NCI-H510A (cell line): ENCODE measurements around the gene MOK.
A peak's percentile ranks its signal among the peaks of the same experiment; 100 is the strongest.

Experiments
- DNase-seq: peaks from one replicate; lab custom pipeline; 2025; lab: John Stamatoyannopoulos, UW

The MOK gene

DNA sequence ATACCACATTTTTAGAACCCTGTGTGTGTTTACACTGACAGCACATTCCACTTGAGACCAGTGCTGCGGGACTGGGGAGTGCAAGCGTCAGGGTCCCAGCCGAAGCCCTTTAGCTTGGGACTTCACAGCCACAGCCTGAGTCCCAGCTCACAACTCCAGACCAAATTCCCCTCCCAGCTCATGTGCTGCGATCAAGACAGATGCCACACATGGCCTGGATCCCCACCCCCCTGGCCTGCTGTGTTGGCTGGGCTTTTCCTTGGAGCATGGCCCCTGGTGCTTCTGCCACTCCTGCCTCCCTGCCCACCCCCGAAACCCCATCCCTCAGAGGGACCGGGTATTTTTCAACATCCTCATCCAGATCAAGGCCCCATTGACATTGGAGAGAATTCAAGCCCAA is 101.6 kb downstream of the MOK start:
- DNase-seq: no peak

DNA sequence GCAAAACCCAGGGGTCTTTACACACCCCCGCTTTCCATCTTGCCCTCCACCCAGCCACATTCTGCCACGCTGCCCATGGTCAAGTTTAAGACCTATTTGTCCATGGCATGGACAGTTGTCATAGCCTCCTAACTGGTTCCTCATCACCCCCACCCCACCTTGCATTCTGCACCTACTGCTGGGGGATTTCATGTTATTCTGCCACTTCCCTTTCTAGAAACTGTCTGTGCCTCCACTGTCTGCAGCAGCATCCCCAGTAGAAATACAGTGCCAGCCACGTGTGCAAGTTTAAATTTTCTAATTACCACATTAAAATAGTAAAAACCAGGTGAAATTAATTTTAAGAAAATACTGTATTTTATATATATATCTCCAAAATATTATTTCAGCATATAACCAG is 102.0 kb downstream of the MOK start:
- no peak for DNase-seq

DNA sequence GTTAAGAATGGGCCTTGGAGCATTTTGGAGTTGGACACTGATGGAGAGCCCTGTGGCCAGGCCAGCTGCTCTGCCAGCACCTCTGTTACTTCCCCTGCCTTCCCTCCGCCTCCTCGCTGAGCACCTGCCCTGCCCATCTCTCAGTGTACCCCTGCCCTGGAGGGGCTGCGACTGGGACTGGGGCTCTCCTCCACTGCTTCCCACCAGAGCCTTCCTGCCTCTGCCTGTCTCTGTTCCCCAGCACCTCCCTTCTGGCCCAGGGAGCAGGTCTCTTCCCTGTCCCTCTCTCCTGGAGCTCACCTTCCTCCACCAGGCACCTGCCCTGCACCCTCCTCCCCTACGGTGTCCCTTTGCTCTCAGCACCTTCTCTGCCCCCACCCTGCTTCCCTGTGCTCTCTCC is 103.2 kb downstream of the MOK start:
- DNase-seq: no peak

DNA sequence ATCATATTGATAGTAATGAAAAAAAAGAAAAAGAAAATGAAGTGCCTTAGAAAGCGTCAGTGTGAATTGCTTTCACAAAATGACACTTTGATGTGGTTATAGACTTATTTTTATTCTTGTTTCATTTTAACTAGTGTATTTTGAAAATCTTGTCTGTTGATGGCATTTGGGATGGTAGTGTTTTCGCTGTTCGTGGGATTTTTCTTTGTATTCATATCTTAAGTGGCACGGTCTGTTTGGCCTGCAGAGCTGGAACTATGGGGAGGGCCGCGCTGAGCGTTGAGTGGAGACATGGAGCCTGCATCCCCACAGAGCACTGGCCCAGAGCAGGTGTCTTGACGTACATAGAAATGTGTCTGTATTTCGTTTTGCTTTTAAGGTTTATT is 103.6 kb downstream of the MOK start:
- no peak for DNase-seq

DNA sequence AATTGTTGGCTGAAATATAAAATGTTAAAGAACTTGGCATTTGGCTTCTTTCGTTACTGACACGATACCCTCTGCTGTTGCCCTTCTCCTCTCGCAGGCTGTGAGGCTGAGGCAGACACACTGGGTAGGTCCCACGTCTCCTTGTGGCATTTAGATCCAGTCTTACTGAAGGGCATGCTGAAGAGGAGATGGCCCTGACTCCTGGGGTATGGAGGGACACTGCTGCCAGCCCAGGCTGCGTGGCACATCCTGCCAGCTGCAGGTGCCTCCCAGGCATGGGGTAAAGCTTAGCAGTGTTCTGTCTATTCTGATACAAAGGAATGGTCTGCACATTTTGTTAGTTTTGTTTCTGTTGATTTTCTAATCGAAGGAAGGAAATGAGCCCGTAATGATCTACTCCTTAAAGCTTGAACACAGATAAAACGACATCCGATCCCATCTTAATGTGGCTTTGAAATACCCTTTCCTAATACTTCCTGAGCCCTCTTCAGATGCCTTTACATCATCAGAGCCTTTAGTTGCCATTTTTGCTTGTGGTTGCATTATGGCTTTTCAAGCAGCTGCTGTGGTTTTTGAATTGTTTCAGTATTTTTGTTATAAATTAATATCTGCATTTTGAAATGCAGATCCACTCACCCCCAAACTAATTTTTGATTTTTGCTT is 104.1 kb downstream of the MOK start:
- no peak for DNase-seq

DNA sequence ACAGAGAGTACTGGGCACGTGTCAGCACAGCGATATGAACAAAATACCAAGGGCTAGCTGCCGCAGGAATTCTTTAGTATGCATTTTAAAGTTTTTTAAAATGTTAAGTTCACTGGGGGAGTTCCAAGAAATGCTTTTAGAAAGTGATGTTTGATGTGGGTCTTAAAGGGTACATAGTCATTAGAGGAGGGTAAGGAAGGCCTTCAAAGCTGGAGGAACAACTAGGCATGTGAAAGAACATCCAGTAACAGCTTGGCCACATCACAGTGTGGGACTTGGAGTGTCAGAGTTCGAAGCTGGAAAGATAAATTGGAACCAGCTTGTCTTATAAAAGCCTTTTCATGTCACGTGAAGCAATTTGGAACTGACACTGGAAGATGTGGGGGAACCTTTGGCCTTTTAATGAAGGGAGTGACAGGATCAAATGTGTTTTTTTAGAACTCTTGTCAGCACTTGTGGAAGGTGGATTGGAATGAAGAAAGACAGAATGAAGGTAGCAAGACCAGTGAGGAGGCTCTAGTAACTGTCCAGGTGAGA is 107.6 kb downstream of the MOK start:
- DNase-seq: no peak

DNA sequence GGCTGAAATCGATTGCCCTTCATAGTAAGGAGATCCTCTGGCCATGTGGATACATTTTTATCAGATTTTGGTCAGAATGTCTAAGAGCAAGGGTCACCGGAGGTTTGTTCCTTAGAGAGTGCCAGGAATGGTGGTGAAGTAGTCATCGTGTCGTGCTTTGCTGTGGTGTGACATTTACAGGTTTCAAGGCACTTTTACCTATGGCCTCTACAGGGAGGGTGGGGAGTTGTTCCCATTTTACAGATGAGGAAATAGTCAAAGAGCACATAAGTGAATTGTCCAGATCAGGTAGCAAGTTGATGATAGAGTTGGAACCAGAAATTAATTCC is 108.1 kb downstream of the MOK start:
- no peak for DNase-seq

DNA sequence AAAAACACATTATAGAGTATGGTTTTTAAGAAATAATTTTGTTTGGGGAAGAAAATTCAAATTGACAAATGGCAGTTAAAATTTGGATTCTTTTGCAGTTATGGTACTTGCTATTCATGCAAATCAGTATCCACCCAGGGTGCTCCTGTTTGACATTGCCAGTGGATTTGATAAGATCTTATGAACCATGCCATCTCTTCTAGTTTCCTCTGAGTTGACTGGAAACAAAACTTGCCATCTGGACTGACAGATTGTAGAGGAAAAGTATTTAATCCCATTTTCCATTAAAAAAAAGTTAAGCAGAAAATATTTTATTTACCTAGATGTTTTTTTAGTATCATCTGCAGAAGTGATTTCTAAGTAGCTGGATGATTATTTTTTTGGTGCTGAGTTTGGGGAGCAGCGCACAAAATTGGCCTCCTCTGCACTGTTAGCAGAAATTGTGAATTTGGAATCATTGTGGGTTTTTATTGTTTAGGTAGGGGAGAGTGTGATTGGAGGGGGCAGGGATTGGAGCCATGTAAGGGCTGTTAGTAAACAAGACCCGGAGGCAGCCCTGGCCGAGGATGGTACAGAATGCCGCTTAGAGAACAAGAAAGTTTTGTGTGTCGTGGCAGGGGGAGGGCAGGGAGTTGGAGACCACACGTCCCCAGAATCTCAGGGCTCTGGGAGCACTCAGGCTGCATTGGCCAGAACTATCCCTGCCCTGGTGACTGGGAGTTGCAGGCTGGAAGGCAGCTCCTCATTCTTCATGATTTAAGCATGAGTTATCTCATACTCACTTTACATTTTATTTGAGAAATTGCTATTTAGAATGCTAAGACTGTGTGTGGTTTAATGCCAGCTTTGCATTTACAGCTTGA is 108.7 kb downstream of the MOK start:
- DNase-seq: no peak

DNA sequence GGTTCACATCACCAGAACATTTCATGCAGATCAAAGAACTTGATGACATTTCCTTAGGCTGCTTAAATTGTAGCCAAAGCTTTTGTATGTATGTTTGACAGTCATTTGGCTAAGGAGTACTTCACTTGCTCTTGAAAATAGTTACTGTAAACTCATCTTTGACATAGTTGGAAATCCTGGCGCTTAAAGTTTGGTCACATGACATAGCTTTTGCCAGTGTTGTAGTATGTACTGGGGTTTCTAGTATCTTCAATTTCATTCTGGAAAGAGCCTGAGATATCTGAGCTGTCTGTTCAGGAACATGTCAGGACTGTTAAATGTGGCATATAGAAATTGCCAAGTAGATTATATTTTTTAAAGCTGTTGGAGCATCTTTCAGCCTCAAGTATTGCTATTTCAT is 109.5 kb downstream of the MOK start:
- no peak for DNase-seq

DNA sequence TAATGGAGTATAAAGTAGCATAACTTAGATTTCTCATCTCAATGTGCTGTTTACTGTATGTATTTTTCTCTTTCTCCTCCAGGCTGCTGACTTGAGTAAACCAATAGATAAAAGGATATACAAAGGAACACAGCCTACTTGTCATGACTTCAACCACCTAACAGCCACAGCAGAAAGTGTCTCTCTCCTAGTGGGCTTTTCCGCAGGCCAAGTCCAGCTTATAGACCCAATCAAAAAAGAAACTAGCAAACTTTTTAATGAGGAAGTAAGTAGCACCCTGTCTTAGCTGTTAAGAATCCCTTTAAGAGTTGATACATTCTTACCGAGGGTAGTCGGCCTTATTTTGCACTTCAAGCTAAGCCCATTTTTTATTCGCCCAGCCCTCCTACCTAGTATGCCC is 110.1 kb downstream of the MOK start:
- no peak for DNase-seq

DNA sequence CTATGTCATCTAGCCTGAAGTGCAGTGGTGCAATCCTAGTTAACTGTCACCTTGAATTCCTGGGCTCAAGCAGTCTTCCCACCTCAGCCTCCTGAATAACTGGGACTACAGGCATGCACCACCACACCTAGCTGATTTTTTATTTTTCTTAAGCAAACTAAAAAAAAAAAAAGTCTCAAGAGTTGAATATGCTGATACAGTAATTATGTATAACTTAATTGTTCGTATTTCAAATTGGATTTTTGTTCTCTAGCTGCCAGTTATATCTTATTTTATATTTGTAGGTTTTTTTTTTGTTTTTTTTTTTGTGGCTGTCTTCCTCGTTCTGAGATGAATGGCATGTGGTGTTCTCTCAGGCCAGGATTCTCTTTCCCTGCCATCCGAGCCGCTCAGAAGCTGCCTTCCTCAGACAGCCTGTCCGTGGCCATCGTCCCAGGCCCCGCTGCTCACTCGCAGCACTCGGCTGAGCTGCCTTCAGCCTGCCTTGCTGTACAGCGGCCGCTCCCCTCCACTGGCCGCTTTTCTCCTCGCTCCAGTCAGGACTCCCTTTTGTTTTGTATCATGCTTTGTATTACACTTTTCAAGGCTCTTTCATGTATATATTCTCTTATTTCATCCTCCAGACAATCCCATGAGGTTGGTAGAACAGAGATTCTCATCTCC is 112.0 kb downstream of the MOK start:
- DNase-seq: no peak

DNA sequence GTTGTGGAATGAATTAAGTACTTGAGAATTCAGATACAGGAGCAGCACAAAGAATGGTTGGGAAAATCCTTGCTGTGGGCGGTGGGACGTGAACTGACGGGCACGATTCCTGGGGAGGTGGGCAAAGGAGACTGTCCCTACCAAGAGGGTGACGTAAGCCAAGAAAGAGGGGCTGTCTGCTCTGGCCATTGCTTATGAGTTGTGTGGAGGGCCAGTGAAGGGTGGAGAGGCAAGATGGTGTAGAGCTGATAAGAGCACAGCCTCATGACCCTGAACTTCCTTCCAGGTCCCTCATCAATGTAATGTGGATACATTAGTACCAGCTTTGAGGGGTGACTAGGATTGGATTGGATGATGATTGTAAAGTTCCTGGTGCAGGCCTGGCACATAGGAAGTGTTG is 115.1 kb downstream of the MOK start:
- no peak for DNase-seq

DNA sequence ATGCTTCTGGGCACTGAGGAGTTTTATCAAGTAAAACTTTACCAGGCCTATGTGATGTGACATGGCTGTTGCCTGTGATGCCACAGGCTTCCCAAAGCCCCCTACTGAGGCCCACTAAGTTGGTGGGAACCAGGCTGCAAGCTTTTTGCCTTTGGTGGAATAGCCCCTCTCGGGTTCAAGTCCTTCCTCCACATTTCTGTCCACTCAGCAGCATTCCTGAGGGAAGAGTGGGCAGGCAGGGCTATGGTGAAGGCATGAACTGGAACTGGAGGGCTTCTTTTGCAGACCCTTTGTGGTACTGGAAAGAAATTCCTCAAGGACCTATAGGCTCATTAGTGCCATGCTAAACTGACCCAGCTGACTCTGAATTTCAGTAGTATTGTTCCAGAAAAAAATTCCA is 116.8 kb downstream of the MOK start:
- DNase-seq: no peak

DNA sequence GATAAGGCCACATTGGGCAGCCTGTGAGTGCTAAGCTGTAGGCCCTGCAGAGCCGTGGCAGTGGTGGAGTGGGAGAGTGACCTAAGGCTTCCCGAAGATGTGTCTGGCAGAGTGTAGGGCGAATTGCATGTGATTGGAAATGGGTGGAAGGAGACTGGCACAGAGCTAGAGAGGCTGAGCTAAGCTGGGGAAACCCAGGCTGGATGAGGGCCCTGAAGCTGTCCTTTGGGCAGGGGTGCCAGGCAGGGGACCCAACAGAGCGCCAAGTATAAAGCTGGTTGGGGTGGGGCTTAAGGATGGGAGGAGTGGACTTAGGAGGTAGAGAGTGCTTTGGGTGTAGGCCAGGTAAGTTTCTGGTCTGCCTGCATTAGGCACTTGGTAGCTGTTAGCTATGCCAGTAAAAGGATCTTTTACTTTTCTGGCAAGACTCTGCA is 117.4 kb downstream of the MOK start:
- DNase-seq: no peak

DNA sequence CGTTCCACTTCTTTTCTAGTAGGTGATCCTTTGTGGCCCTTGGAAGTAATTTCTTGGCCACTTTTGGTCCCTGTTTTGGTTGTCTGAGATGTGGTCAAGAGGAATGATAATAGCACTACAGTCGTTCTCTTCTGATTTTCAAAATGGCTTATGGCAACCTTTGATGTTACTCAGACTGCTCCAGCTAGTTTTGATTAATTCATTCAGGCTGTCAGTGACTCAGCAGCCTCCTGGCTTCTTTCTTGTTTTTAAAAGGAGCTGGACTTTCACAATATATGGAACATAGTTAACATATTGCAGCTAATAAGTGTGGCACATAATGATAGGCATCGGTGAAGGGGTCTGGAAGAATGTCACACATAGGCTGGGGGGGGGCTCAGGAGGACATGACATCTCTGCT is 117.9 kb downstream of the MOK start:
- no peak for DNase-seq

DNA sequence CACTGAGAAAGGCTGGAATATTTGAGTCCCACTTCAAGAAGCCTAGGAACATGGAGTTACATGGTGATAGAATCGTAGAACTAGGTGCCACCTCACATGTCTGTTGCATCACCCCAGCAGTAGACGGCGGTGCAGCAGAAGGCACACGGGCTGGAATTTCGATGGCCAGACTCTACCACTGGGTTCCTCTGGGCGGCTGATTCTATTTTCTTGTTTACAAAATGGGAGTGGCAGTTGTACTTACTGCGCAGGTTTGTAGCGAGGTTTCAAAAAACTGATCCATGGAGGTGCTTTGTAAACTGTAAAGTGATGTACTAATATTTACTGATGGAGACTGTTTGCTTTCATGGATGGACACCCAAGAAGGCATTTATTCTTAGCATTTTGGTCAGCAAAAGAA is 119.6 kb downstream of the MOK start:
- DNase-seq: peak; percentile 53

DNA sequence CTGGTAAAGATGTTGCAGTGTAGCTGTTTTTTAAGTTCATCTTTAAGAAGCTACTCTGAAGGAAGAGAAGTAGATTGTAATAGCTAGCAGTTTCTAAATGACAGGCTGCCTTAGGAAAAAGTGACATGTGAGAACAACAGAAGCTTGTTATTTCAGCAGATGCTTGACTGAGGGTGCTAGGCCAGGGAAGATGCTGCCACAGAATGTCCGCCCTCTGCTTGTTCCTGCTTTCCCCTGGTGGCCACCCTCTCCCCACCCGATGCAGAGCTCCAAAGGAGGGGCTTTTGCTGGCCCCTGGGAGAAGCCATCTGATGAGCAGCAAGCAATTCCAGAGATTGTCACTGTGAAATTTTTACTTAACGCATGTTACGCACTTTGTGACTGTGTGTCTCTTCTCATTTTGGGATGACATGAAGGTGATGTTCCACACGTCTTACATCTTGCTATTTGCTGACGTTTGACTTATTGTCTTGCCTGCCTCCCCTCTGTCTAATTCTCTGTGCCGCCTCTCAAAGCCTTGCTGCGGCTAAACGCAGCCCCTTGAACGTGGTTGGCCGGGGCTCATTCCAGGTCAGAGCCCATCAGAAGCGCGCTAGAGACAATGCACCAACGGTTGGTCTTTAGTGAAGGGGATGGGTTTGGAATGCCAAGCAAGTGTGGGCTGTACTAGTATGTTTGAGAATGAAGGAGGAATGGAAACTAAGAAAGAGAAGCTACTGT is 120.5 kb downstream of the MOK start:
- no peak for DNase-seq

DNA sequence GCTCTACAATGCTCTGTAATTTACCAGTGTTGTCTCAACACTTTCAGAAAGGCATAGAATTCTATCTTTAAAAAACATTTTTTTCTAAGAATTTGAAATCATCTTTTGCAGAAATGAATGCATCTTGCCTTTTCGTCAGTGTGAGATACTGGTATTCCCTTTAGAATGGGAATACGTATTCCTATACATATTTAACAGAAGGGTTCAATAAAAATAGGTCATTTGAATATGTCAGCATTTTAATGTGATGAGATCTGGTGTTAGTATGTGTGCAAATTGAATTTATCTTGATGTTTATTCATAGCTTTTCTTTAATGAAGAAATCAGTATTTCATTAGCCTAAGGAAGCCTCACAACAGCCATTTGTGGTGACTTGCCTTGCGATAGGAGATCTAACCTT is 121.1 kb downstream of the MOK start:
- DNase-seq: no peak

DNA sequence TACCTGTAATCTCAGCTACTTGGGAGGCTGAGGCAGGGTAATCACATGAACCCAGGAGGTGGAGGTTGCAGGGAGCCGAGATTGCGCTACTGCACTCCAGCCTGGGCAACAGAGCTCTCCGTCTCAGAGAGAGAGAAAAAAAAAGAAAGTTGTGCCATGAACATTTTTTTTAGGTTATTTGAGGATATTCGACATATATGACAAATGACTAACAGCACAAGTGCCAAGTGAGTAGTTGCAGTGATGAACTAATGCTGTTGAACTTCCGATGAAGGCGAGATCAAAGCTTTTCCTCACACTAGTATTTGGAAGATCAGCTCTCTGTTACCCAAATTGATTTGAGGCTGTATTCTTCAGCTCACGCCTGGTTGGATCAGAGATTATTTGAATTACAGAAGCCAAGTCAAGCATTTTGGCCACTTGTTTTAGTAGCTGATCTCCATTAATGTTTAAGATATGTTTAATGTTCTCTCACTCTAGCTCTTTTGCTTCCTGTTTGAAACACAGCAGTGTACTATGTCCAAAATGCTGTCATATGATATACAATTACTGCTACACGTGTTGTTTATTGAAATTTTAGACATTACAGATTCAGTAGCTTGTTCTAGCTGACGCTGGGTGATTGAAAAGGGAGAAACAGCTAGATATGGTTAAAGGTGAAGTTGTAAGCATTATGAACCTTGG is 121.9 kb downstream of the MOK start:
- no peak for DNase-seq

DNA sequence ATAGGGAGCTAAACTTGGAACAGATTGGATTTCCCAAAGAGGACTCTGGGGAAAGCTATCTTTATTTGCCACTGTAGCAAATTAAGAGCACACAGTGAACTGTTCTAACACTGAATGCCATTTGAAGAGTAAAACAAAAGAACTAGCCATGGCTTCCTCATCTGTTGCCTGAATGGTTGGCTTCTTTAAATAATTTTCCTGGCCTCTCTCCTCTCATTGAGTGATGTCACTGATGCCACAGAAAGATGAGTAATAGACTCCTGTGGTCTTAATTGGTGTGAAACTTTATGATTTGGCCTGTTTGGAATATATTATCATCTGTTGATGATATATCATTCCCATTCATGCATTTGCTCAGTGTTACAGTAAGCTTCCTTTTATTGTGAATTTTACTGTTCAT is 122.8 kb downstream of the MOK start:
- no peak for DNase-seq

DNA sequence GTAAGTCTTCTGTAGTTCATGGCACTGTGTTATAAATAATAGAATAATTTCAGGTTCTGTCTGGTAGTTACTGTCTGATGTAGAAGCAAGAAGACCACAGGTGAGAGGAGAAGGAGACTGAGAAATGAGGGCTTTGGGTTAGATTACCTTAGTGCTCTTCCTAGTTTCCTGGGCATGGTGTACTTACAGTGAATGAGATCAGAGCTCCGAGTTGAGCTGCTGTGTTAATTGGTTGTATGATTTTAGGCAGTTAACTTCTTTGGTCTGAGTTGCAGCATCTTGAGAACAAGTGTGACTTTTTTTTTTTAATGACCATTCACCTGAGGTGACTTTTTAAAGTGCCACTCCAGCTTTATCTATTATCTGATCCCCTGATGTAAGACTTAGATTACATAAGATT is 123.8 kb downstream of the MOK start:
- no peak for DNase-seq
